HCT116 (cell line): Measurements from ENCODE around the gene CRB3. TPM values are rescaled to one million over a fixed set of nuclear protein-coding genes. Genes with fewer than 3 reads are reported as not detected.

Source experiments
- ATAC-seq: fragments of 200-7000 bp; cut with Tn5 transposase; 2 replicates; pipeline ENCODE4 v1.9.1; 2020; ENCODE audit warnings: mild to moderate bottlenecking, moderate library complexity
- BruUV-seq: library from RNA; stranded (reverse); fragments of 400-500 nt; replicated peaks from 2 replicates; lab custom pipeline; 2021; lab: Mats Ljungman, UMichigan
- CTCF ChIA-PET: fragments of 300-600 bp; sonication (Branson Sonifier 250); formaldehyde crosslinking; loops from one replicate; lab custom pipeline; 2021; ENCODE audit warnings: antibody characterized with exemption; lab: Charles Lee
- POLR2A ChIA-PET: fragments of 300-600, 350-600 bp; sonication (Branson Sonifier 250); formaldehyde crosslinking; loops from one replicate; lab custom pipeline; 2021; ENCODE audit warnings: antibody characterized with exemption; lab: Charles Lee
- RAD21 ChIA-PET, 2 experiments: fragments of 300-600 bp; sonication (Branson Sonifier 250); formaldehyde crosslinking; loops; one replicate each; lab custom pipeline; 2023; ENCODE audit warnings: low total read pairs in 2 of 2; ENCODE audit not compliant: uncharacterized antibody in 2 of 2, unreplicated experiment in 2 of 2, low non-redundant PET in 1 of 2; lab: Charles Lee
- DNase-seq: peaks from one replicate; pipeline ENCODE4 v3.0.0-alpha.2; 2010; ENCODE audit warnings: low read depth, low spot score
- H2AFZ ChIP-seq: fragments of 200-600 bp; shearing (Covaris generic), sonication (generic); 2 replicates; pipeline ENCODE4 v1.6.1; 2017; ENCODE audit warnings: low read depth, mixed run types, mixed read lengths, antibody characterized with exemption, low read length; ENCODE audit not compliant: poor library complexity, severe bottlenecking
- H3K27ac ChIP-seq: 2 replicates; pipeline ENCODE4 v1.5.1; 2012; ENCODE audit warnings: low read depth, low read length
- H3K27me3 ChIP-seq: fragments of 200-600 bp; sonication (generic); 2 replicates; pipeline ENCODE4 v1.6.1; 2016; ENCODE audit warnings: mixed run types, low read length, mixed read lengths; ENCODE audit not compliant: insufficient read depth
- H3K36me3 ChIP-seq, 2 experiments: fragments of 200-500 bp in 1 of 2; fragments of 200-600 bp in 1 of 2; sonication (Bioruptor generic) in 1 of 2; sonication (generic) in 1 of 2; 2 replicates each; pipeline versions ENCODE4 v1.5.1 to v1.6.1; 2014 to 2016; ENCODE audit warnings: low read length in 2 of 2, inconsistent platforms in 1 of 2, mixed read lengths in 1 of 2, mixed run types in 1 of 2; ENCODE audit not compliant: insufficient read depth in 2 of 2, control insufficient read depth in 1 of 2
- H3K4me1 ChIP-seq, 2 experiments: fragments of 200-600 bp in 1 of 2; sonication (generic) in 1 of 2; 2 replicates each; pipeline versions ENCODE4 v1.5.1 to v1.6.1; 2012 to 2017; ENCODE audit warnings: low read length in 2 of 2, inconsistent platforms in 1 of 2, mild to moderate bottlenecking in 1 of 2, mixed read lengths in 1 of 2, mixed run types in 1 of 2, moderate library complexity in 1 of 2; ENCODE audit not compliant: insufficient read depth in 2 of 2, control insufficient read depth in 1 of 2
- H3K4me2 ChIP-seq: fragments of 200-600 bp; sonication (generic); 2 replicates; pipeline ENCODE4 v1.6.1; 2017; ENCODE audit warnings: mixed run types, low read length, mixed read lengths
- H3K4me3 ChIP-seq, 2 experiments: fragments of 200-600 bp in 1 of 2; sonication (generic) in 1 of 2; replicated peaks in 1 of 2; 2 replicates each; pipeline ENCODE4 v1.5.1; 2011 to 2016; ENCODE audit warnings: low read length in 2 of 2, control low read depth in 1 of 2, low read depth in 1 of 2, mild to moderate bottlenecking in 1 of 2, mixed read lengths in 1 of 2, mixed run types in 1 of 2
- H3K79me2 ChIP-seq: fragments of 200-600 bp; sonication (generic); 2 replicates; pipeline ENCODE4 v1.6.1; 2017; ENCODE audit warnings: mild to moderate bottlenecking, mixed run types, low read length, moderate library complexity, mixed read lengths; ENCODE audit not compliant: insufficient read depth
- H3K9ac ChIP-seq: fragments of 200-600 bp; sonication (generic); 2 replicates; pipeline ENCODE4 v1.6.1; 2016; ENCODE audit warnings: low read length, mixed read lengths
- H3K9me2 ChIP-seq: fragments of 200-600 bp; sonication (generic), shearing (Covaris generic); 2 replicates; pipeline ENCODE4 v1.6.1; 2017; ENCODE audit warnings: mixed run types, mild to moderate bottlenecking, moderate library complexity; ENCODE audit not compliant: insufficient read depth
- H3K9me3 ChIP-seq, 2 experiments: fragments of 200-500 bp in 1 of 2; fragments of 200-600 bp in 1 of 2; sonication (Bioruptor generic) in 1 of 2; sonication (generic) in 1 of 2; 2 replicates each; pipeline ENCODE4 v1.6.1; 2014 to 2017; ENCODE audit warnings: low read length in 2 of 2, mixed read lengths in 2 of 2, inconsistent platforms in 1 of 2, low read depth in 1 of 2, mild to moderate bottlenecking in 1 of 2, mixed run types in 1 of 2, moderate library complexity in 1 of 2; ENCODE audit not compliant: control insufficient read depth in 1 of 2, insufficient read depth in 1 of 2
- H4K20me1 ChIP-seq: fragments of 200-600 bp; sonication (generic), shearing (Covaris generic); 2 replicates; pipeline ENCODE4 v1.6.1; 2017; ENCODE audit warnings: mixed run types, mild to moderate bottlenecking, moderate library complexity; ENCODE audit not compliant: insufficient read depth
- CBX3 ChIP-seq: IDR thresholded peaks from 2 replicates; pipeline ENCODE4 v1.6.1; 2012; ENCODE audit warnings: low read depth
- CEBPB ChIP-seq: IDR thresholded peaks from 2 replicates; pipeline ENCODE4 v1.6.1; 2012; ENCODE audit warnings: low read depth
- CTCF ChIP-seq, 3 experiments: fragments of 200-600 bp in 1 of 3; sonication (generic) in 1 of 3; IDR thresholded peaks in 2 of 3; conservative IDR thresholded peaks in 1 of 3; 2 replicates each; pipeline ENCODE4 v1.5.1; 2012 to 2017; ENCODE audit warnings: low read depth in 2 of 3, low read length in 2 of 3, antibody characterized with exemption in 1 of 3, borderline replicate concordance in 1 of 3, control low read depth in 1 of 3, mild to moderate bottlenecking in 1 of 3, mixed read lengths in 1 of 3, mixed run types in 1 of 3, moderate library complexity in 1 of 3; ENCODE audit not compliant: insufficient read depth in 1 of 3
- EGR1 ChIP-seq: IDR thresholded peaks from 2 replicates; pipeline ENCODE4 v1.6.1; 2012; ENCODE audit warnings: low read depth
- ELF1 ChIP-seq: IDR thresholded peaks from 2 replicates; pipeline ENCODE4 v1.6.1; 2012; ENCODE audit warnings: low read depth, borderline replicate concordance
- EZH2 ChIP-seq: fragments of 200-600 bp; sonication (generic); IDR thresholded peaks from 2 replicates; pipeline ENCODE4 v1.6.1; 2017; ENCODE audit warnings: antibody characterized with exemption, mixed run types
- EZH2phosphoT487 ChIP-seq: fragments of 200-600 bp; IDR thresholded peaks from 2 replicates; pipeline ENCODE4 v1.6.1; 2018; ENCODE audit warnings: antibody characterized with exemption, borderline replicate concordance
- FOSL1 ChIP-seq: IDR thresholded peaks from 2 replicates; pipeline ENCODE4 v1.6.1; 2012; ENCODE audit warnings: low read depth
- JUND ChIP-seq: IDR thresholded peaks from 2 replicates; pipeline ENCODE4 v1.6.1; 2012
- POLR2A ChIP-seq: IDR thresholded peaks from 2 replicates; pipeline ENCODE4 v1.7.0; 2011; ENCODE audit warnings: borderline replicate concordance; ENCODE audit not compliant: insufficient read depth, insufficient read length; ENCODE audit errors: extremely low read depth
- REST ChIP-seq: IDR thresholded peaks from 2 replicates; pipeline ENCODE4 v1.6.1; 2012; ENCODE audit warnings: low read depth
- SIN3A ChIP-seq: IDR thresholded peaks from 2 replicates; pipeline ENCODE4 v1.6.1; 2012; ENCODE audit warnings: low read depth
- SRF ChIP-seq: IDR thresholded peaks from 2 replicates; pipeline ENCODE4 v1.6.1; 2012; ENCODE audit warnings: low read depth
- ZBTB33 ChIP-seq: IDR thresholded peaks from 2 replicates; pipeline ENCODE4 v1.6.1; 2011; ENCODE audit warnings: mild to moderate bottlenecking, low read length, moderate library complexity; ENCODE audit not compliant: insufficient replicate concordance; ENCODE audit errors: extremely low read depth
- ZFX ChIP-seq: fragments of 450-650 bp; IDR thresholded peaks from 2 replicates; pipeline ENCODE4 v1.6.1; 2017
- ZNF274 ChIP-seq: fragments of 200-500 bp; sonication (Bioruptor generic); IDR thresholded peaks from 2 replicates; pipeline ENCODE4 v1.6.1; 2014; ENCODE audit warnings: mild to moderate bottlenecking, low read depth, low read length, inconsistent platforms
- intact Hi-C: fragments of 100-400 bp; cut with micrococcal nuclease; formaldehyde crosslinking; loops from 2 replicates; pipeline ENCODE4 v1.10.0; 2022
- total RNA-seq: library from RNA; stranded (reverse); gene quantifications from one replicate; pipeline ENCODE4 v1.2.1, GENCODE V29; 2021; ENCODE audit not compliant: unreplicated experiment
- TF ChIP-seq, protein P1 (sequence below): IDR thresholded peaks from 2 replicates; pipeline ENCODE4 v1.6.1; 2012

Gene CRB3
- total RNA-seq, 1 experiment from 2014 or later, result 40.5 TPM

GRCh38 chr19:6451583-6452222 lies 12.4 kb upstream of the CRB3 start:
- ChIA-PET CTCF (no interaction called here), RAD21 (no interaction called here), POLR2A (no interaction called here)
- Histone ChIP-seq H2AFZ (no peak overlapping the region), H4K20me1 (no peaks in the 10 kb centered on the region), H3K9me2 (no peaks in the 10 kb centered on the region), H3K4me2 (no peak overlapping the region), H3K27me3 (no peaks in the 10 kb centered on the region), H3K79me2 (no peaks in the 10 kb centered on the region), H3K27ac (no peak overlapping the region), H3K9me3 (peaks cover 0 to 13% of the 10 kb centered on the region in 2 experiments; a peak in 2 of 4 replicates), H3K4me3 (no peak overlapping the region), H3K36me3 (peaks cover 10 to 22% of the 10 kb centered on the region in 2 experiments), H3K9ac (no peak overlapping the region), H3K4me1 (no peaks in the 10 kb centered on the region)
- ATAC-seq (no peak), DNase-seq (no peak)
- intact Hi-C loops, result no loop called here
- no TSS peak for BruUV-seq
- no peak for TF ChIP-seq CTCF (IDR thresholded peaks at IDR 0.05 in 2 of 3, conservative IDR thresholded peaks at IDR 0.05 in 1 of 3; ENCODE audit: borderline replicate concordance in 1 of 3, insufficient read depth in 1 of 3, low read depth in 2 of 3, low read length in 2 of 3)
- no peak for TF ChIP-seq JUND
- TF ChIP-seq, protein P1, sequence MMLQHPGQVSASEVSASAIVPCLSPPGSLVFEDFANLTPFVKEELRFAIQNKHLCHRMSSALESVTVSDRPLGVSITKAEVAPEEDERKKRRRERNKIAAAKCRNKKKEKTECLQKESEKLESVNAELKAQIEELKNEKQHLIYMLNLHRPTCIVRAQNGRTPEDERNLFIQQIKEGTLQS, result no peak
- no peak for TF ChIP-seq SRF
- TF ChIP-seq REST, result no peak
- TF ChIP-seq EZH2phosphoT487, result no peak
- TF ChIP-seq EZH2, result no peak
- TF ChIP-seq ZFX, result no peak
- no peak for TF ChIP-seq SIN3A
- no peak for TF ChIP-seq ZBTB33
- TF ChIP-seq POLR2A, result no peak
- TF ChIP-seq FOSL1, result no peak
- TF ChIP-seq CBX3, result no peak
- no peak for TF ChIP-seq ELF1
- no peak for TF ChIP-seq EGR1
- no peak for TF ChIP-seq ZNF274
- no peak for TF ChIP-seq CEBPB
